CD4-positive, alpha-beta T cell treated with Interleukin-17A for 1 hour (primary cell): ENCODE data around the gene FGF19.

Experiments used
- DNase-seq: peaks from one replicate; pipeline ENCODE4 v3.0.0-alpha.2; 2020

The FGF19 gene

DNA sequence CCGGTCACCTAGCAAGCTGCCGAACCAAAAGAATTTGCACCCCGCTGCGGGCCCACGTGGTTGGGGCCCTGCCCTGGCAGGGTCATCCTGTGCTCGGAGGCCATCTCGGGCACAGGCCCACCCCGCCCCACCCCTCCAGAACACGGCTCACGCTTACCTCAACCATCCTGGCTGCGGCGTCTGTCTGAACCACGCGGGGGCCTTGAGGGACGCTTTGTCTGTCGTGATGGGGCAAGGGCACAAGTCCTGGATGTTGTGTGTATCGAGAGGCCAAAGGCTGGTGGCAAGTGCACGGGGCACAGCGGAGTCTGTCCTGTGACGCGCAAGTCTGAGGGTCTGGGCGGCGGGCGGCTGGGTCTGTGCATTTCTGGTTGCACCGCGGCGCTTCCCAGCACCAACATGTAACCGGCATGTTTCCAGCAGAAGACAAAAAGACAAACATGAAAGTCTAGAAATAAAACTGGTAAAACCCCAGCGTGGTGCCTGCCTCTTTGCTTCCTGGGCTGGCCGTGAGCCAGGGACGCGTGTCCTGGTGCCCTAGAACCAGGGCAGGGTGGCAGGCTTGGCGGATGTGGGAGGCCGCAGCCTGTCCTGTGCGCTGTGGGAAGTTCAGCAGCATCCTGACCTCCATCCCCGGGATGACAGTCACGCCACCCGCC lies 49.7 kb downstream of the FGF19 start:
- no peak for DNase-seq

DNA sequence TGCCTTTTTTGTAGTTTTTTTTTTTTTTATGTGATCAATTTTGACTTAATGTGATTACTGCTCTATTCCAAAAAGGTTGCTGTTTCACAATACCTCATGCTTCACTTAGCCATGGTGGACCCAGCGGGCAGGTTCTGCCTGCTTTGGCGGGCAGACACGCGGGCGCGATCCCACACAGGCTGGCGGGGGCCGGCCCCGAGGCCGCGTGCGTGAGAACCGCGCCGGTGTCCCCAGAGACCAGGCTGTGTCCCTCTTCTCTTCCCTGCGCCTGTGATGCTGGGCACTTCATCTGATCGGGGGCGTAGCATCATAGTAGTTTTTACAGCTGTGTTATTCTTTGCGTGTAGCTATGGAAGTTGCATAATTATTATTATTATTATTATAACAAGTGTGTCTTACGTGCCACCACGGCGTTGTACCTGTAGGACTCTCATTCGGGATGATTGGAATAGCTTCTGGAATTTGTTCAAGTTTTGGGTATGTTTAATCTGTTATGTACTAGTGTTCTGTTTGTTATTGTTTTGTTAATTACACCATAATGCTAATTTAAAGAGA lies 50.3 kb downstream of the FGF19 start:
- DNase-seq, result no peak

DNA sequence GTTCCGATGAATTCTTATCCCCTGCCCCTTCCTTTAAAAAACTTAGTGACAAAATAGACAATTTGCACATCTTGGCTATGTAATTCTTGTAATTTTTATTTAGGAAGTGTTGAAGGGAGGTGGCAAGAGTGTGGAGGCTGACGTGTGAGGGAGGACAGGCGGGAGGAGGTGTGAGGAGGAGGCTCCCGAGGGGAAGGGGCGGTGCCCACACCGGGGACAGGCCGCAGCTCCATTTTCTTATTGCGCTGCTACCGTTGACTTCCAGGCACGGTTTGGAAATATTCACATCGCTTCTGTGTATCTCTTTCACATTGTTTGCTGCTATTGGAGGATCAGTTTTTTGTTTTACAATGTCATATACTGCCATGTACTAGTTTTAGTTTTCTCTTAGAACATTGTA lies 50.8 kb downstream of the FGF19 start:
- DNase-seq, result no peak

DNA sequence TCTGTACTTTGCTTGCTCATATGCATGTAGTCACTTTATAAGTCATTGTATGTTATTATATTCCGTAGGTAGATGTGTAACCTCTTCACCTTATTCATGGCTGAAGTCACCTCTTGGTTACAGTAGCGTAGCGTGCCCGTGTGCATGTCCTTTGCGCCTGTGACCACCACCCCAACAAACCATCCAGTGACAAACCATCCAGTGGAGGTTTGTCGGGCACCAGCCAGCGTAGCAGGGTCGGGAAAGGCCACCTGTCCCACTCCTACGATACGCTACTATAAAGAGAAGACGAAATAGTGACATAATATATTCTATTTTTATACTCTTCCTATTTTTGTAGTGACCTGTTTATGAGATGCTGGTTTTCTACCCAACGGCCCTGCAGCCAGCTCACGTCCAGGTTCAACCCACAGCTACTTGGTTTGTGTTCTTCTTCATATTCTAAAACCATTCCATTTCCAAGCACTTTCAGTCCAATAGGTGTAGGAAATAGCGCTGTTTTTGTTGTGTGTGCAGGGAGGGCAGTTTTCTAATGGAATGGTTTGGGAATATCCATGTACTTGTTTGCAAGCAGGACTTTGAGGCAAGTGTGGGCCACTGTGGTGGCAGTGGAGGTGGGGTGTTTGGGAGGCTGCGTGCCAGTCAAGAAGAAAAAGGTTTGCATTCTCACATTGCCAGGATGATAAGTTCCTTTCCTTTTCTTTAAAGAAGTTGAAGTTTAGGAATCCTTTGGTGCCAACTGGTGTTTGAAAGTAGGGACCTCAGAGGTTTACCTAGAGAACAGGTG lies 51.8 kb downstream of the FGF19 start:
- DNase-seq, result no peak

DNA sequence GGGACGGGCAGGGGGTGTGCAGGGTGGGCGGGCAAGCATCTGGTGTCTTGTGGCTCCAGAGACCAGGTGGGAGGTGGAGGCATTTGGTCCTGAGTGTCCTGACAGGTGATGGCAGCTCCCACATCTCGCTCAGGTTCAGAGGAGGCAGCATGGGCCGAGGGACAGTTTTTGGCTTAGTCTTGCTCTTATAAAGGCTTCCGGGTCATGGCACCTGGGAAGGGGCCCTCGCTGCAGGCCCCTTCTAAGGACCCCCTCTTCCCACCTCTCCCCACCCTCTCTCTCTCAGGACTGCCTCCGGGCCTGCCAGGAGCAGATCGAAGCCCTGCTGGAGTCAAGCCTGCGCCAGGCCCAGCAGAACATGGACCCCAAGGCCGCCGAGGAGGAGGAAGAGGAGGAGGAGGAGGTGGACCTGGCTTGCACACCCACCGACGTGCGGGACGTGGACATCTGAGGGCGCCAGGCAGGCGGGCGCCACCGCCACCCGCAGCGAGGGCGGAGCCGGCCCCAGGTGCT lies 52.9 kb downstream of the FGF19 start:
- no peak for DNase-seq

- DNase-seq, result no peak
These were observed 53.6 kb downstream of the FGF19 start for GRCh38 chr11:69650081-69650831.

DNA sequence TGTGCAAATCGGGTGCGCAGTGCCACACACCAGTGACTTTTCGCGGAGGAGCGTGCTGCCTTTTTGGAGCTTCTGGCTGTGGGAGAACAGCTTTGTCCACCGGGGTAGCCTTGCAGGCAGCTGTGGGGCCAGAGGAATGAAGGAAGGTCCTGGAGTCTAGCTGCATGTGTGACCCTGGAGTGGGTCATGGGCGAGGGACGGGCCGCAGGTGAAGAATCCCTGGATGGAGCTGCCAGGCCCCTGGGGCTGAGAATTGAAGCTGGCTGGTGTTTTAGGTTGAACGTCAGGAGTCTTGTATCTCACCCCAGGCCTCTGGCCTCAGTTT lies 54.3 kb downstream of the FGF19 start:
- no peak for DNase-seq

- DNase-seq, result no peak
These were observed 54.9 kb downstream of the FGF19 start for GRCh38 chr11:69648679-69649575.
